ENCODE measurements around the gene SPINK14.

Gene SPINK14

DNA sequence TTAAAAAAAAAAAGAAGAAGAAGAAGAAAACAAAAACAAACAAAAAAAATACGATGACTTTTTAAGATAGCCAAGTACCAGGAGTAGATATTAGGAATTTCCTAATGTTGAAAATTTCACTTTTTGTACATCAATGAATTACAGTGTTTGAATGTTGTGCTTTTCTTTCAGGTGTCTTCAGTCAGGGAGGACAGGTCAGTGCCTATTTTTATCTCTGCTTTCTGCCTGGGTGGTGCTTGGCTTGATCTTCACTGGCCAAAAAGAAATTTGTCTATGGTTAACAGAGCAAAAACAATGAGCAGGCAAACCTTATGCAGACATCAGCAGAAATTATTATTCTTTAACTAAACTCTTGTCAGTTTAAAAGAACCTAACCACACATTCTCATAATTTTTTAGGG is 37.5 kb downstream of the SPINK14 start:
- TF ChIP-seq, protein P1, sequence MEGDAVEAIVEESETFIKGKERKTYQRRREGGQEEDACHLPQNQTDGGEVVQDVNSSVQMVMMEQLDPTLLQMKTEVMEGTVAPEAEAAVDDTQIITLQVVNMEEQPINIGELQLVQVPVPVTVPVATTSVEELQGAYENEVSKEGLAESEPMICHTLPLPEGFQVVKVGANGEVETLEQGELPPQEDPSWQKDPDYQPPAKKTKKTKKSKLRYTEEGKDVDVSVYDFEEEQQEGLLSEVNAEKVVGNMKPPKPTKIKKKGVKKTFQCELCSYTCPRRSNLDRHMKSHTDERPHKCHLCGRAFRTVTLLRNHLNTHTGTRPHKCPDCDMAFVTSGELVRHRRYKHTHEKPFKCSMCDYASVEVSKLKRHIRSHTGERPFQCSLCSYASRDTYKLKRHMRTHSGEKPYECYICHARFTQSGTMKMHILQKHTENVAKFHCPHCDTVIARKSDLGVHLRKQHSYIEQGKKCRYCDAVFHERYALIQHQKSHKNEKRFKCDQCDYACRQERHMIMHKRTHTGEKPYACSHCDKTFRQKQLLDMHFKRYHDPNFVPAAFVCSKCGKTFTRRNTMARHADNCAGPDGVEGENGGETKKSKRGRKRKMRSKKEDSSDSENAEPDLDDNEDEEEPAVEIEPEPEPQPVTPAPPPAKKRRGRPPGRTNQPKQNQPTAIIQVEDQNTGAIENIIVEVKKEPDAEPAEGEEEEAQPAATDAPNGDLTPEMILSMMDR (IDR thresholded peaks at IDR 0.05; ENCODE audit: insufficient read depth, low read depth, low read length, missing control alignments), result no peak
- no peak for DNase-seq (ENCODE audit: low read depth)
- no peak overlapping the region for H3K4me3 ChIP-seq (ENCODE audit: low read length)

DNA sequence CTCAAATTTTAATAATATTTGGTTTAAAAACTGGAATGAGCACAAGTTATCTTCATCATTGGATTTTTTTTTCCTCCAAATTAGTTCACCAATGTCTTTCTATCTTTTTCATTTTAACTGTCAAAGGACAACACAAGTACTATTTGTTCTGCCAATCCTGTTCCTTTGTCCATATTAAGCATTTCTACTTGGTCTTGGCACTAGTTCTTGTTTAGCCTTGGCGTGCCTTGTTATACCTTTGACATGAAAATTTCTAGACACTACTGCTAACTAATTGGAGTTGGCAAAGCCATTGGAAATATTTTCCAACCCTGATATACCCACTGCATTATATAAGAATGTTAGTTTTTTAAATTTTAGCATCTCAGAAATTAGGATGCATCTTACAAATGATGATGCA is 38.3 kb downstream of the SPINK14 start:
- H3K4me3 ChIP-seq (ENCODE audit: low read length), result no peak overlapping the region
- TF ChIP-seq, protein P1 (IDR thresholded peaks at IDR 0.05; ENCODE audit: insufficient read depth, low read depth, low read length, missing control alignments), result no peak
- no peak for DNase-seq (ENCODE audit: low read depth)

DNA sequence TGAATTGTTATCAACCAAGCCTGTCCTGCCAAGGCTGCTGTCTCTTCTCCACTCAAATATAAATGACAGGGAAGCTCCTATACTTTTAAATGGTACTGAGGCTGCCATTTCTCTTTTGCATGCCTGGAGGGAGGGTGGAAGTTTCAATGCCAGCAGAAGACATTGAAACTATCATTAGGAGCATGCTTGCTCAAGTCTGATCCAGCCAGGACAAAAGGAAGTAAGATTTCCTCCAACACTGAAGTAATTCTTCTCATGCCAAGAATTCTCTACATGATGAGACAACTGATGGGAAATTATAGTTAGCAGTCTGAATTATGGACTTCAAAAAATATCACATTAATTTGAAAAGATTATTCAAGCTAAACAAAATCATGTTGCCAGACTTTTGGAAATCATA is 39.9 kb downstream of the SPINK14 start:
- no peak overlapping the region for H3K4me3 ChIP-seq (ENCODE audit: low read length)
- TF ChIP-seq, protein P1 (IDR thresholded peaks at IDR 0.05; ENCODE audit: insufficient read depth, low read depth, low read length, missing control alignments), result no peak
- peak; percentile 67 for DNase-seq (ENCODE audit: low read depth)

DNA sequence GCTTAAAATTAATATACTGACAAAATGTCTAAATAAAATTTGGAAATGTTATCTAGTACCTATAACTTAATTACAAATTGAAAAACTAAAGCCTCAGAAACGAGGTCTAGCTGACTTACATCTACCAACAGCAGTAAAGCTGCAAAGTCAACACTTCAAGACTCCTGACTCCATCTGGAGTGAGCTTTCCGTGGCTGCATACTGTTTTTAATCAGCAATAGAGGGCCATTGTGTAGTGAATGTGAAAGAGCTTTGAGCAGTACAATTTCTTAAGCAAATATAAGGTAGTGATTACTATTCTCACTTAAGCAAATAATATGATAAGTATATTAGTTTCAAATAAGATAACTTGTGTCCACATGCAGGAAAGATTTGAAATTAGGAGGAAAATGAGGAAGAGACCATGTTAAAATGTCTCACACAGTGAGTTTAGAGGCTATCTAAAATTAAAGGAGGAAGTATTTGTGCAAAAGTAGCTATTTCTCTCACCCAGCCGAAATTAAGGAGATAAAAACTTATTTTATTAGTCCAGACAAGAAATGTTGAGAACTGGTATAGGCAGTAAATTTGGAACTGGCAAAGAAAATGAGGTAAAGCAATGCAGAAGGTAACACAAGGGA is 40.9 kb downstream of the SPINK14 start:
- TF ChIP-seq, protein P1 (IDR thresholded peaks at IDR 0.05; ENCODE audit: insufficient read depth, low read depth, low read length, missing control alignments), result no peak
- DNase-seq (ENCODE audit: low read depth), result no peak
- no peak overlapping the region for H3K4me3 ChIP-seq (ENCODE audit: low read length)

DNA sequence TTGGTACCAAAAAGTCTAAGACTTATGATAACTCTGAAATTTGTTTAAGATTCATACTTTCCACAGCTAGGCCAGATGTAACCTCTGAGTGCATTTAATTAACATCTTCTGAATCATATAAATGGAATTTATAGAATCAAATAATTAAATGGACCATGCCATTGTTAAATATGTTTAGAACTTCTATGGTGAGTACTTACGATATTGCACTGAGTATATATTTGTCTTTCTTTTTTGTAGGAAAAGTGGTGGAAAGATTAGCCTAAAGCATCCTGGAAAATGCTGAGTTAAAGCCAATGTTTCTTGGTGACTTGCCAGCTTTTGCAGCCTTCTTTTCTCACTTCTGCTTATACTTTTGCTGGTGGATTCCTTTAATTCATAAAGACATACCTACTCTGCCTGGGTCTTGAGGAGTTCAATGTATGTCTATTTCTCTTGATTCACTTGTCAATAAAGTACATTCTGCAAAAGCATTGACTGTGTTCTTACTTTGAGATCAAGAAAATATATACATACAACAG is 46.4 kb downstream of the SPINK14 start:
- H3K4me3 ChIP-seq (ENCODE audit: low read length), result no peak overlapping the region
- TF ChIP-seq, protein P1 (IDR thresholded peaks at IDR 0.05; ENCODE audit: insufficient read depth, low read depth, low read length, missing control alignments), result no peak
- DNase-seq (ENCODE audit: low read depth), result no peak

DNA sequence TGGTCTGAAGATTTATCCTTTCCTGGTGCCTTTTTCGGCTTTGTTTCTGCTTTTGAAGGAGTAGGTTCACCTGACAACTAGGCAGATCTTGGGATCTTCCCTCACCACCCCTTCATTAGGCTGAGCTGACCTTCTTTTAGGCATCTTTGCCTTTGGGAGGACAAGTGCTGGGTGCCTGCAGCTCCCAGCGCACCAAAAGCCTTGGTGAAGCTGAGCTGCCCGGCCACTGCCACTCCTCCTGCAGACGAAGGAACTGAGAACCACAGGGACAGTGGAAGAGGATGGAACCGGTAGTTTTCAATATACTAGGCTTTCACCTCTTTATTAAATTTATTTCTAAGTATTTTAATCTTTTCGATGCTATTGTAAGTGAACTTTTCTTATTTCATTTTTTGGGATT is 53.2 kb downstream of the SPINK14 start:
- DNase-seq (ENCODE audit: low read depth), result no peak
- TF ChIP-seq, protein P1 (IDR thresholded peaks at IDR 0.05; ENCODE audit: insufficient read depth, low read depth, low read length, missing control alignments), result no peak
- no peak overlapping the region for H3K4me3 ChIP-seq (ENCODE audit: low read length)
